ENCODE results near the gene TAS2R16.
A peak's percentile ranks its signal among the peaks of the same experiment; 100 is the strongest.

The TAS2R16 gene

DNA sequence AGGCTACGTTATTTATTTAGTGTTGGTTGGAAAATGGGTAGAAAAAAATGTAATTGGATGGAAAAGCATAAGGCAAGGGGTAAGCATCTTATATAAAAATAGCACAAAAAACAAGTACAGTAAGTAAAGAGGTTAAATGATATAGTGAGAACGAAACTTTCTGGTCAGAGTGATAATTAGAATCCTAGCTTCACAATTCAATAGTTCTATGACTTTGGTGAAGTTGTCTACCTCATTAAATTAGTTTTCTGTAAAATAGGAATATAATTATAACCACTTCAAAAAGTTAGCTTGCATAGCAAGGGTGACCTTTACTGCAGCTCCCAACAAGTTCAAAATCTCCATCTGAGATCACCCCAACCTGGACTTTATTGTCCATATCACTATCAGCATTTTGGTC, 30.8 kb upstream of the TAS2R16 start:
- TF ChIP-seq, protein P1, sequence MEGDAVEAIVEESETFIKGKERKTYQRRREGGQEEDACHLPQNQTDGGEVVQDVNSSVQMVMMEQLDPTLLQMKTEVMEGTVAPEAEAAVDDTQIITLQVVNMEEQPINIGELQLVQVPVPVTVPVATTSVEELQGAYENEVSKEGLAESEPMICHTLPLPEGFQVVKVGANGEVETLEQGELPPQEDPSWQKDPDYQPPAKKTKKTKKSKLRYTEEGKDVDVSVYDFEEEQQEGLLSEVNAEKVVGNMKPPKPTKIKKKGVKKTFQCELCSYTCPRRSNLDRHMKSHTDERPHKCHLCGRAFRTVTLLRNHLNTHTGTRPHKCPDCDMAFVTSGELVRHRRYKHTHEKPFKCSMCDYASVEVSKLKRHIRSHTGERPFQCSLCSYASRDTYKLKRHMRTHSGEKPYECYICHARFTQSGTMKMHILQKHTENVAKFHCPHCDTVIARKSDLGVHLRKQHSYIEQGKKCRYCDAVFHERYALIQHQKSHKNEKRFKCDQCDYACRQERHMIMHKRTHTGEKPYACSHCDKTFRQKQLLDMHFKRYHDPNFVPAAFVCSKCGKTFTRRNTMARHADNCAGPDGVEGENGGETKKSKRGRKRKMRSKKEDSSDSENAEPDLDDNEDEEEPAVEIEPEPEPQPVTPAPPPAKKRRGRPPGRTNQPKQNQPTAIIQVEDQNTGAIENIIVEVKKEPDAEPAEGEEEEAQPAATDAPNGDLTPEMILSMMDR (conservative IDR thresholded peaks at IDR 0.05; ENCODE audit: low read depth, low read length) = no peak
- no peak for DNase-seq (ENCODE audit: low read depth)

DNA sequence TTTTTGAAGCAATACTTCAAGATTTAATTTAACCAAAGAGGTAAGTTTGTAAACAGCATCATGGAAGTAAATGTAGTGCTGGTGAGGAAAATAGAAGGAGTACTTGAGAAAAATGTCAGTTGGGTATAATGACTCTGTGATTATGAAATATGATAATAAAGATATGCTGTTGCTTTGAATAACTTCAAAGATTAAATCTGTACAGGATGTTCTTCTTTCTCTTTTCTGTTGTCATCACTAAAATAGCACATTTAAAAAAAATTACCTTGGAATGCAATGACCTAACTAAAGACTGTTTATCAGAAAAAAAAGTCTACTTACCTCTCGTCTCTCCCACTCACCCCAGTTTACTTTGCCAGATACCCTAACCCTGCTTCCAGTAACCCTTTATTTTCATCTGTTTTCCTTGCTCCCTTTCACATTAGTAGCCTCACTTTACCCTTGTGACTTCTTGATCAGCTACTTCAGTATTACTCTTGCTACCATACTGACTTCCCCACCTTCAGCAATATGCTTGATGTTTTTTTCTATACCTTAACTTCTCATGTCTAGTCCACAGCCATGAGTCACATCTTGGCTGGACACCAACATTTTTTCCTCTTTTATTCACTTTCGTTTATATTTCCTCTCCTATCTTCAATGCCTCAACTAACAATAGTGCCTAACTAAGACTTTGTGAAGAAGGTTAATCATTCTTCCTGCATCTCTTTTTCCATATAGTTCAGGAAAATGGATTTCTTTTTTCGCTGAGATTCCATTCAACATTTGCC, 29.7 kb upstream of the TAS2R16 start:
- TF ChIP-seq, protein P1 (conservative IDR thresholded peaks at IDR 0.05; ENCODE audit: low read depth, low read length) = no peak
- H3K4me3 ChIP-seq (ENCODE audit: low read depth, low read length) = no peak overlapping the region
- peak; percentile 95 for DNase-seq (ENCODE audit: low read depth)

More for the DNA sequence above, 30.8 kb upstream of the TAS2R16 start:
- H3K4me3 ChIP-seq (ENCODE audit: low read depth, low read length) = no peak overlapping the region

DNA sequence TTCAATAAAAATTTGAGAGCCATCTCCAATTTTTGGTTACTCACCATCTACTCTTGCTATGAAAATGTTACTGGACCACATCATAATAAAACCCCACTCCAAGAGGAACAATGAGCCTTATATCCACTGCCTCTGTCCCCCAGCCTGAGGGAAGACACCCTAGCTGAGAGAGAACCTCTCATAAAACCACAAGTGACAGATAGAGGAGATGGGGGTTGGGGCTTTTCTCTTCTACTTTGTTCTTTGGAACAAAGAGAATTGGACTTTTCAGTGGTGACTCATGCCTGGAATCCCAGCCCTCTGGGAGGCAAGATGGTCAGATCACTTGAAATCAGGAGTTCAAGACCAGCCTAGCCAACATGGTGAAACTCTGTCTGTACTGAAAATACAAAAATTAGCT, 27.6 kb upstream of the TAS2R16 start:
- TF ChIP-seq, protein P1 (conservative IDR thresholded peaks at IDR 0.05; ENCODE audit: low read depth, low read length) = no peak
- no peak for DNase-seq (ENCODE audit: low read depth)
- H3K4me3 ChIP-seq (ENCODE audit: low read depth, low read length) = no peak overlapping the region

DNA sequence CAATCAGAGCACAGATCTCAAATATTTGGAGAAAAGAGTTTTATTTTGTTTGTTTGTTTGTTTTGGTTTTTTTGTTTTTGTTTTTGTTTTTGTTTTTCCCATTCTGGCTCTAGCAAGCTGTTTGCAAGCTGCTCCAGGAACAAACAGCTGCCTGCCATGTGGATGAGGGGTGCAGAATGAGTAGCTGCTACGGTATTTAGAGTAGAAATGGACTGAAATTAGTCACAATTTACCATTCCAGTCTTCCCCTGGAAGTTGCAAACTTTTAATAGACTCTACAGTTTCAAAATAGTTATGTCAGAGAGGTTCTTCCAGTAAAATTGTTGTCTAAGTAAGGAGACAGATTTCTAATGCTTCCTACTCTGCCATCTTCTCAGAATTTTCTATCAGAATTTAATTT, 27.1 kb upstream of the TAS2R16 start:
- peak; percentile 80 for DNase-seq (ENCODE audit: low read depth)
- TF ChIP-seq, protein P1 (conservative IDR thresholded peaks at IDR 0.05; ENCODE audit: low read depth, low read length) = no peak
- H3K4me3 ChIP-seq (ENCODE audit: low read depth, low read length) = no peak overlapping the region

DNA sequence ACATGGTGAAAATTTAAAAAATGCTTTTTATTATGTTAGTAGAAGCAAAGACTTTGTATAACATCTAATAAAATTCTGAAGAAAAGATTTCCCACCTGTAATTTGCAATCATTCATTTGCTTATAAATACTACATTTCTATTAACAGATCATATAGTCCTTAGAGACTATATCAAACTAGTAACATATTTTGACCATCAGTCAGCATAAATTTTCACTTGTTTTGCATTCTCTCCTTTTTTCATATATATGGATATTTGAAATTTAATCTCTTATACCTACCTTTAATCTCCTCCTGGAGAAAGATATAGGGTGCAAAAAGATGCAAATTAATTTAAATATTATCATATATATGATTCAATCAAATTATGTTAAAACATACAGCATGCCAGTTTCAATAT, 16.9 kb upstream of the TAS2R16 start:
- TF ChIP-seq, protein P1 (conservative IDR thresholded peaks at IDR 0.05; ENCODE audit: low read depth, low read length) = no peak
- DNase-seq (ENCODE audit: low read depth) = no peak
- no peak overlapping the region for H3K4me3 ChIP-seq (ENCODE audit: low read depth, low read length)

DNA sequence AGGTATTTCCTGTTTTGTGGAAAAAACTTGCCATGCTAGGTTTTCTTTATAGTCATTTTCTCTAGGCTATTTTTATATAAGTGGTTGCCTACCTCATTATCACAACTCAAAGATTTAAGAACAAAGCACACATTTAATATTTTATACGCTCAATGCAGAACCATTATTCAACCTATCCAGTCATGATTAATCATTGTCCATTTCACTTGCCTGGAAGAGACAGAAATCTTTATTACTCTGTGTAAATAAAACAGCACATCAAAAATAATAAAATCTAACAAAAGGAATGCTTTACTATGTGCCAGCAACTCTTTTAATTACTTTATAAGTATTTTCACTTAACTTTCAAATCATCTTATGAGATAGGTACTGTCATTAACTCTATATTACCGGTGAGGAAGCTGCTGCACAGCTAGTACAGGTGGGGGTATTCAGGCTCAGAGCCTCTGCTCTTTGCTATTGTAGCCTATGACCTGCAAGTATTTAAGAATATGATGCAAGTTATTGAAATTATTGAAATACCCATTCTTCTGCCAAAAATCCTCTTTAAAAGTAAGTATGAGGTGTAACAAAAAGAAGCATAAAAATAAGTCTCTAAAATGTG, 16.4 kb upstream of the TAS2R16 start:
- TF ChIP-seq, protein P1 (conservative IDR thresholded peaks at IDR 0.05; ENCODE audit: low read depth, low read length) = no peak

DNA sequence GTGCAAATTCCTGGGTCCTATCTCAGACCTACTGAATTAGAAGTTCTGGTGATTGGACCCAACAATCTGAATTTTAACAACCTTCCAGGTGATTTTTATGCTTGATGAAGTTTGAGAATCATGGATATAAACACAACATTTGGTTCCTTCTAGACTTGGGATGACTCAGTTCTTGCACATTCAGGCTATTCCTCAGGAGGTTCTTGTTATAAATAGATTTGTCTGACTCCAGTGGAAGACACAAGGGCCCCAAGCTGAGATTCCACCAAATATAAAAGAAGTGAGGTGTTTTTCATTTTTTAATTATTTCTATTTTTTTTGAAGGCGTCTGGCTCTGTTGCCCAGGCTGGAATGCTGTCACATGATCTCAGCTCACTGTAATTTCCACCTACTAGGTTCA, 9.4 kb upstream of the TAS2R16 start:
- TF ChIP-seq, protein P1 (conservative IDR thresholded peaks at IDR 0.05; ENCODE audit: low read depth, low read length) = no peak
- peak; percentile 88 for DNase-seq (ENCODE audit: low read depth)
- H3K4me3 ChIP-seq (ENCODE audit: low read depth, low read length) = no peak overlapping the region

More for the DNA sequence above, 16.4 kb upstream of the TAS2R16 start:
- no peak for DNase-seq (ENCODE audit: low read depth)
- H3K4me3 ChIP-seq (ENCODE audit: low read depth, low read length) = no peak overlapping the region

Data from choroid plexus epithelial cell (primary cell).